Parathyroid adenoma (tissue), 2 donors: ENCODE measurements around the gene LRRC23.
"Not testable (repeated sequence)": the region's sequence is repeated elsewhere in the genome, so short reads cannot be mapped to it uniquely, and the experiment has no call there.

Experiments
- H2AFZ ChIP-seq: fragments of 300-600 bp; sonication (generic); one replicate; pipeline ENCODE4 v1.7.0; 2017; ENCODE audit warnings: antibody characterized with exemption, mild to moderate bottlenecking
- H3K27ac ChIP-seq: fragments of 300-600 bp; sonication (generic); one replicate; pipeline ENCODE4 v1.7.0; 2017
- H3K27me3 ChIP-seq: fragments of 300-600 bp; sonication (generic); one replicate; pipeline ENCODE4 v1.7.0; 2017; ENCODE audit warnings: low read length; ENCODE audit not compliant: control insufficient read depth, insufficient read depth
- H3K36me3 ChIP-seq: fragments of 300-600 bp; sonication (generic); one replicate; pipeline ENCODE4 v1.7.0; 2017; ENCODE audit warnings: low read length; ENCODE audit not compliant: control insufficient read depth, insufficient read depth
- H3K4me1 ChIP-seq: fragments of 300-600 bp; sonication (generic); one replicate; pipeline ENCODE4 v1.7.0; 2017; ENCODE audit warnings: control low read depth
- H3K4me2 ChIP-seq: fragments of 300-600 bp; sonication (generic); one replicate; pipeline ENCODE4 v1.7.0; 2017; ENCODE audit warnings: low read length
- H3K4me3 ChIP-seq: fragments of 300-600 bp; sonication (generic); one replicate; pipeline ENCODE4 v1.7.0; 2017; ENCODE audit warnings: low read depth, low read length
- H3K79me2 ChIP-seq: fragments of 300-600 bp; sonication (generic); one replicate; pipeline ENCODE4 v1.7.0; 2017; ENCODE audit warnings: control low read depth
- H3K9ac ChIP-seq: fragments of 300-600 bp; sonication (generic); one replicate; pipeline ENCODE4 v1.7.0; 2017; ENCODE audit warnings: mild to moderate bottlenecking
- H3K9me3 ChIP-seq: fragments of 300-600 bp; sonication (generic); one replicate; pipeline ENCODE4 v1.7.0; 2017; ENCODE audit warnings: low read length; ENCODE audit not compliant: control insufficient read depth
- TF ChIP-seq, protein P1 (sequence below): fragments of 300-600 bp; sonication (generic); IDR thresholded peaks from one replicate; pipeline ENCODE4 v1.7.0; 2017; ENCODE audit warnings: antibody characterized with exemption, mild to moderate bottlenecking
- donor health status: primary hyperparathyroidism.

LRRC23 gene

DNA sequence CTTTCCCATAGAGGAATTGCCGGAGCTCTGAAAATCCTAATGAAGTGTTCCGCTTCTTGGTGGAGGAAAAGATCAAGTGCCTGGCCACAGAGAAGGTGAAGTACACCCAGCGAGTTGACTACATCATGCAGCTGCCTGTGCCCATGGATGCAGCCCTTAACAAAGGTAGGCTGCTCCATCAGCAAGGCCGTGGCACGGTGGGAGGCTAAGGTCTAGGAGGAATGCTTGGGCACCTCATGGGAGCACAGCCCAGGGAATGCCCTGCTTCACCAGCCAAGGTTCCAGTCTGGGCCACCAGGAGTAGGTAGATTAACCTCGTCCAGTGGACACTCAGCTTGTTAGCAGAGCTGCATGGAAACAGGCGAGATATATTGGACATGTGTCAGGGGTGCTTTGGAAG lies 43.7 kb upstream of the LRRC23 start:
- H3K4me2 ChIP-seq, result no peak overlapping the region
- no peaks in the 10 kb centered on the region for H3K9me3 ChIP-seq
- no peak overlapping the region for H3K4me3 ChIP-seq
- TF ChIP-seq, protein P1, sequence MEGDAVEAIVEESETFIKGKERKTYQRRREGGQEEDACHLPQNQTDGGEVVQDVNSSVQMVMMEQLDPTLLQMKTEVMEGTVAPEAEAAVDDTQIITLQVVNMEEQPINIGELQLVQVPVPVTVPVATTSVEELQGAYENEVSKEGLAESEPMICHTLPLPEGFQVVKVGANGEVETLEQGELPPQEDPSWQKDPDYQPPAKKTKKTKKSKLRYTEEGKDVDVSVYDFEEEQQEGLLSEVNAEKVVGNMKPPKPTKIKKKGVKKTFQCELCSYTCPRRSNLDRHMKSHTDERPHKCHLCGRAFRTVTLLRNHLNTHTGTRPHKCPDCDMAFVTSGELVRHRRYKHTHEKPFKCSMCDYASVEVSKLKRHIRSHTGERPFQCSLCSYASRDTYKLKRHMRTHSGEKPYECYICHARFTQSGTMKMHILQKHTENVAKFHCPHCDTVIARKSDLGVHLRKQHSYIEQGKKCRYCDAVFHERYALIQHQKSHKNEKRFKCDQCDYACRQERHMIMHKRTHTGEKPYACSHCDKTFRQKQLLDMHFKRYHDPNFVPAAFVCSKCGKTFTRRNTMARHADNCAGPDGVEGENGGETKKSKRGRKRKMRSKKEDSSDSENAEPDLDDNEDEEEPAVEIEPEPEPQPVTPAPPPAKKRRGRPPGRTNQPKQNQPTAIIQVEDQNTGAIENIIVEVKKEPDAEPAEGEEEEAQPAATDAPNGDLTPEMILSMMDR, result no peak
- peaks cover 5% of the 10 kb centered on the region for H3K79me2 ChIP-seq
- H3K27ac ChIP-seq, result no peak overlapping the region
- H3K4me1 ChIP-seq, result no peaks in the 10 kb centered on the region
- H3K27me3 ChIP-seq, result no peaks in the 10 kb centered on the region
- no peak overlapping the region for H3K9ac ChIP-seq
- H2AFZ ChIP-seq, result no peak overlapping the region
- no peaks in the 10 kb centered on the region for H3K36me3 ChIP-seq

DNA sequence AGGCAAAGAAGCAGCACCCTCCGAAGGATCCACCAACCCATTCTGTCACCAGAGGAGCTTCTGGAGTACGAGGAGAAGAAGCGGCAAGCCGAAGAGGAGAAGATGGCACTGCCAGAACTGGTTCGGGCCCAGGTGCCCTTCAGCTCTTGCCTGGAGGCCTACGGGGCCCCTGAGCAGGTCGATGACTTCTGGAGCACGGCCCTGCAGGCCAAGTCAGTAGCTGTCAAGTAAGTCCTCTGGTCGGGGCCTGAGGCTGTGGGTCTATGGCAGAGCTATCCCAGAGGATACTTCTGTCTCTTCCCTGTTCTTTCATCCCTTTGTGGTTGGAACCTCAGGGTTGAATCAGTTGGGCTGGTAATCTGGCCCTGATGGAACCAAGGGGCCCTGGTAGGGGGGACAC lies 43.2 kb upstream of the LRRC23 start:
- H2AFZ ChIP-seq, result no peak overlapping the region
- TF ChIP-seq, protein P1, result no peak
- H3K4me1 ChIP-seq, result no peaks in the 10 kb centered on the region
- no peaks in the 10 kb centered on the region for H3K27me3 ChIP-seq
- H3K4me3 ChIP-seq, result no peak overlapping the region
- peaks cover 5% of the 10 kb centered on the region for H3K79me2 ChIP-seq
- H3K9ac ChIP-seq, result no peak overlapping the region
- no peak overlapping the region for H3K4me2 ChIP-seq
- H3K36me3 ChIP-seq, result no peaks in the 10 kb centered on the region
- H3K9me3 ChIP-seq, result no peaks in the 10 kb centered on the region
- H3K27ac ChIP-seq, result no peak overlapping the region

DNA sequence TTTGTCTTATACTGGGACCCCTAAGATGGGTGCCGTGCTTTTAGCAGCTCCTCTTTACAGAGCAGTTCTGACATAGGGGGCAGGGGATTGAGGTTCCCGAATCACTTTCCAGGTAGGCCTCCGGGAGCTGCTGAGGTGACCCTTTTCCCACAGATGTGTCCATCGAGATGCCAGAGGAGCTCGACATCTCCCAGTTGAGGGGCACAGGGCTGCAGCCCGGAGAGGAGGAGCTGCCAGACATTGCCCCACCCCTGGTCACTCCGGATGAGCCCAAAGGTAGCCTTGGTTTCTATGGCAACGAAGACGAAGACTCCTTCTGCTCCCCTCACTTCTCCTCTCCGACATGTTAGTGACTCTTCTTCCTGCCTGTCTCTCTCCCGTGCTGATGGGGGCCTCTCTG lies 41.6 kb upstream of the LRRC23 start:
- Histone ChIP-seq H2AFZ (no peak overlapping the region), H3K27ac (no peak overlapping the region), H3K4me1 (peaks cover 2% of the 10 kb centered on the region), H3K9me3 (no peaks in the 10 kb centered on the region), H3K4me2 (no peak overlapping the region), H3K4me3 (no peak overlapping the region), H3K9ac (no peak overlapping the region), H3K27me3 (no peaks in the 10 kb centered on the region), H3K36me3 (no peaks in the 10 kb centered on the region), H3K79me2 (peaks cover 2% of the 10 kb centered on the region)
- TF ChIP-seq, protein P1, result no peak

DNA sequence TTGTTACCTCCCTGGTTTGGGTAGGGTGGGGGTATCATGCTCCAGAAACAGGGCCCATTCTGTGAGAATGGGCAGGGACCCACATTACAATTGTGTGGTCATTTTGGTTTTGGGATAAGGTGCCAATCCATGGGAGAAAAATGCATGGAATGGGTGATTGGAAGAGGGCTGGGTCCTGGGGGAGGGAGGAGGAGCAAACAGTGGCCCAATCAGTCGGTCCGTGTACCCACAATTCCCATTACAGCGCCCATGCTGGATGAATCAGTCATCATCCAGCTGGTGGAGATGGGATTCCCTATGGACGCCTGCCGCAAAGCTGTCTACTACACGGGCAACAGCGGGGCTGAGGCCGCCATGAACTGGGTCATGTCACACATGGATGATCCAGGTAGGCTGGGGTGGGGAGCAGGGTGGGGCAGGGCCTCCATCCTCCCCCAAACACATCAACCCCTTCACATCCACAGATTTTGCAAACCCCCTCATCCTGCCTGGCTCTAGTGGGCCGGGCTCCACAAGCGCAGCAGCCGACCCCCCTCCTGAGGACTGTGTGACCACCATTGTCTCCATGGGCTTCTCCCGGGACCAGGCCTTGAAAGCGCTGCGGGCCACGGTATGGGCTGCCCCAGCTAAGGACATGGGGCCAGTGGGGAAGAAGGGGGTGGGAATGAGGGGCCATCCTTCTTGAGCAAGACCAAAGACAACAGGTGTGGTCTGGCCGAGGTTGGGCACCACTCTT lies 40.9 kb upstream of the LRRC23 start:
- H3K27ac ChIP-seq, result no peak overlapping the region
- H3K4me1 ChIP-seq, result peaks cover 8% of the 10 kb centered on the region
- no peak overlapping the region for H2AFZ ChIP-seq
- H3K4me2 ChIP-seq, result no peak overlapping the region
- no peaks in the 10 kb centered on the region for H3K79me2 ChIP-seq
- TF ChIP-seq, protein P1, result no peak
- H3K36me3 ChIP-seq, result no peaks in the 10 kb centered on the region
- no peaks in the 10 kb centered on the region for H3K9me3 ChIP-seq
- no peak overlapping the region for H3K9ac ChIP-seq
- H3K27me3 ChIP-seq, result no peaks in the 10 kb centered on the region
- H3K4me3 ChIP-seq, result no peak overlapping the region

DNA sequence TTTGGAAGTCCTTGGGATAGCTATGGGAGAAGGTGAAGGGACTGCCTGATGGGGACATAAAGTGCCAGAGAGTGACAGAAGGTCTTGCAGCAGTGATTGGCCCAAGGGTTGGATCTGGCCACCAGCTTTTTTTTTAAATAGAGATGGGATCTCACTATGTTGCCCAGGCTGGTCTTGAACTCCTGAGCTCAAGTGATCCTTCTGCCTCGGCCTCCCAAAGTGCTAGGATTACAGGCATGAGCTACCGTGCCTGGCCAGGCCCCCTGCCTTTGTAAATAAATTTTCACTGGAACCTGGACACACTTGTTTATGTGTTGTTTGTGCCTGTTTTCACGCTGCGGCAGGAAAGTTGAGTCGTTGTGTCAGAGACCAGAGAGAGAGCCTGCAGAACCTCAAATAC lies 39.3 kb upstream of the LRRC23 start:
- H3K36me3 ChIP-seq, H3K4me2 ChIP-seq: not testable (repeated sequence)

More for the DNA sequence above, 39.3 kb upstream of the LRRC23 start:
- not testable (repeated sequence) for H3K9me3 ChIP-seq, H3K27me3 ChIP-seq, H3K79me2 ChIP-seq, H3K4me3 ChIP-seq, H3K27ac ChIP-seq, H2AFZ ChIP-seq, H3K9ac ChIP-seq
- H3K4me1 ChIP-seq, result peaks cover 17% of the 10 kb centered on the region
